Nephron progenitor cell (in vitro differentiated cells): ENCODE measurements around the gene RBM22.
"Not testable (repeated sequence)": the region's sequence is repeated elsewhere in the genome, so short reads cannot be mapped to it uniquely, and the experiment has no call there.

Source experiments
- DNase-seq: peaks from one replicate; pipeline ENCODE4 v3.0.0; 2021
- H3K27ac Mint-ChIP-seq: 2 replicates; pipeline ENCODE4 v1.8.0; 2021; ENCODE audit warnings: mild to moderate bottlenecking, moderate library complexity, mixed read lengths
- H3K27me3 Mint-ChIP-seq: 2 replicates; pipeline ENCODE4 v1.8.0; 2021; ENCODE audit warnings: mild to moderate bottlenecking, low read depth, mixed read lengths; ENCODE audit not compliant: poor library complexity
- H3K36me3 Mint-ChIP-seq: 2 replicates; pipeline ENCODE4 v1.8.0; 2021; ENCODE audit warnings: low read depth, mixed read lengths
- H3K4me1 Mint-ChIP-seq: 2 replicates; pipeline ENCODE4 v1.8.0; 2021; ENCODE audit warnings: mixed read lengths
- H3K4me3 Mint-ChIP-seq: 2 replicates; pipeline ENCODE4 v1.8.0; 2021; ENCODE audit warnings: mild to moderate bottlenecking, moderate library complexity, mixed read lengths
- H3K9me3 Mint-ChIP-seq: 2 replicates; pipeline ENCODE4 v1.8.0; 2021; ENCODE audit warnings: mild to moderate bottlenecking, moderate library complexity, mixed read lengths
- TF ChIP-seq, protein P1 (sequence below): fragments of 200-600 bp; sonication (generic); IDR thresholded peaks from 2 replicates; pipeline ENCODE4 v1.5.0; 2021; ENCODE audit warnings: antibody characterized with exemption

Gene RBM22

DNA sequence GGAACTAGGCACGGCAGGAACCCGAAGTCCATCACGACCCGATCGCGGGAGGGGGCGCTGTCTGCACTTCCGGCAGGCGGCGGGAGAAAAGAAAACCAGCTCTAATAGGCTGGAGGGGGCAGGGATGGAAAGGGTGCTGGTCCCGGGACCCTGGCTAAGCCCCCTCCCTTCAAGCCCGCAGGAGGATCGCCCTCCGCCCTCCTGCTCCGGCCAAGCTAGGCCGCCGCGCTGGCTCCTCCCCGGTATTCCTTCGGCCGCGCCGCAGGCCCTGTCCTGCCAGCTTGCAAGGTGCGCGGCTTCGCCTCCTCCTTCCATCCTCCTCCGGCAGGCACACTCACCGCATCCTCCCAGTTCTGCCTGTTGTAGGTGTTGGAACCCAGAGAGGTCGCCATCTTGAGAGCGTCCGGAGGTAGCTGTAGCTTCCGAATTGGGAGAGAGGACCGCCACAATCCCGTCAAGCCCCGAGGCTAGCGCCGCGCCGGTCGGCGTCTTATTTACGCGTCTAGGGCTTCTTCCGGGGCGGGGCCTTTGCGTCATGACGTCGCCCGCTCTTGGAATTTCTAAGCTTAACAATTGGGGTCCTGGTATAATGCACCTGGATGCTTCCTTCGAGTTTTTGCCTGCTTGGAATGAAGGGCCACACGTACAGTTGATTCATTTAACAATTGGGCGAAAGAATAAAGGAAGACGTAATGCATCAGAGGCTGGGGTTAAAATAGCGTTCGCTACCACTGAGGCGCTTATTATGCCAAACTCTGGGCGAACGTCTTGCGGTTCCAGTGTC, at the start of gene RBM22:
Gene RBM22 (minus strand): TSS at position 469 of the 784 bp plus-strand sequence. CDS start 77 bp downstream, at position 392.
- Mint-ChIP-seq H3K9me3 (no peaks in the 10 kb centered on the region), H3K36me3 (peaks cover 25% of the 10 kb centered on the region), H3K4me3 (no peak within 1 kb of the TSS), H3K27ac (no peak within 1 kb of the TSS), H3K27me3 (peaks cover 22% of the 10 kb centered on the region), H3K4me1 (no peaks in the 10 kb centered on the region)
- TF ChIP-seq, protein P1, sequence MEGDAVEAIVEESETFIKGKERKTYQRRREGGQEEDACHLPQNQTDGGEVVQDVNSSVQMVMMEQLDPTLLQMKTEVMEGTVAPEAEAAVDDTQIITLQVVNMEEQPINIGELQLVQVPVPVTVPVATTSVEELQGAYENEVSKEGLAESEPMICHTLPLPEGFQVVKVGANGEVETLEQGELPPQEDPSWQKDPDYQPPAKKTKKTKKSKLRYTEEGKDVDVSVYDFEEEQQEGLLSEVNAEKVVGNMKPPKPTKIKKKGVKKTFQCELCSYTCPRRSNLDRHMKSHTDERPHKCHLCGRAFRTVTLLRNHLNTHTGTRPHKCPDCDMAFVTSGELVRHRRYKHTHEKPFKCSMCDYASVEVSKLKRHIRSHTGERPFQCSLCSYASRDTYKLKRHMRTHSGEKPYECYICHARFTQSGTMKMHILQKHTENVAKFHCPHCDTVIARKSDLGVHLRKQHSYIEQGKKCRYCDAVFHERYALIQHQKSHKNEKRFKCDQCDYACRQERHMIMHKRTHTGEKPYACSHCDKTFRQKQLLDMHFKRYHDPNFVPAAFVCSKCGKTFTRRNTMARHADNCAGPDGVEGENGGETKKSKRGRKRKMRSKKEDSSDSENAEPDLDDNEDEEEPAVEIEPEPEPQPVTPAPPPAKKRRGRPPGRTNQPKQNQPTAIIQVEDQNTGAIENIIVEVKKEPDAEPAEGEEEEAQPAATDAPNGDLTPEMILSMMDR = peak; percentile 4
- peak; percentile 87 for DNase-seq

DNA sequence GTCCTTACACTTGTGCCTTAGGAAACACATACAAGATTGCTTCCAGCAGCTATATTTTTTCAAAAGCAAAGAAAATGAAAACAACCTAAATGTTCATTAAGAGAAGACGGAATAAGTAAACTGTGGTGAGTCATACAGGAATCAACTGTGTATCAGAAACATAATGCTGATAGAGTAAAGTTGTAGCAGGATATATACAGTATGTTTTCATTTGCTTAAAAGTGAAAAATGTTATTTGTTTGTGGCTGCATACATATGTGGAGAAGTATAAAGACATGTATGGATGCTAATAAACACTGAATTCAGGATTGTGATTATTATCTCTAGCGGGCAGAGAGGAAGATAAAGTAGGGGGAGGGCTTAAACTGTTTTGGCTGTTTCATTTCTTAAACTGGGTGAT, 49.6 kb upstream of the RBM22 start:
- no peak overlapping the region for H3K4me3 Mint-ChIP-seq
- H3K36me3 Mint-ChIP-seq = peaks cover 62% of the 10 kb centered on the region
- no peaks in the 10 kb centered on the region for H3K4me1 Mint-ChIP-seq
- TF ChIP-seq, protein P1 = no peak
- peaks cover 15% of the 10 kb centered on the region for H3K9me3 Mint-ChIP-seq
- DNase-seq = no peak
- no peak overlapping the region for H3K27ac Mint-ChIP-seq
- no peaks in the 10 kb centered on the region for H3K27me3 Mint-ChIP-seq

GRCh38 chr5:150743142-150743488, 42.3 kb upstream of the RBM22 start:
- peaks cover 79% of the 10 kb centered on the region for H3K36me3 Mint-ChIP-seq
- peaks cover 49% of the 10 kb centered on the region for H3K9me3 Mint-ChIP-seq
- H3K4me1 Mint-ChIP-seq, H3K27ac Mint-ChIP-seq, H3K27me3 Mint-ChIP-seq, DNase-seq, H3K4me3 Mint-ChIP-seq: not testable (repeated sequence)

DNA sequence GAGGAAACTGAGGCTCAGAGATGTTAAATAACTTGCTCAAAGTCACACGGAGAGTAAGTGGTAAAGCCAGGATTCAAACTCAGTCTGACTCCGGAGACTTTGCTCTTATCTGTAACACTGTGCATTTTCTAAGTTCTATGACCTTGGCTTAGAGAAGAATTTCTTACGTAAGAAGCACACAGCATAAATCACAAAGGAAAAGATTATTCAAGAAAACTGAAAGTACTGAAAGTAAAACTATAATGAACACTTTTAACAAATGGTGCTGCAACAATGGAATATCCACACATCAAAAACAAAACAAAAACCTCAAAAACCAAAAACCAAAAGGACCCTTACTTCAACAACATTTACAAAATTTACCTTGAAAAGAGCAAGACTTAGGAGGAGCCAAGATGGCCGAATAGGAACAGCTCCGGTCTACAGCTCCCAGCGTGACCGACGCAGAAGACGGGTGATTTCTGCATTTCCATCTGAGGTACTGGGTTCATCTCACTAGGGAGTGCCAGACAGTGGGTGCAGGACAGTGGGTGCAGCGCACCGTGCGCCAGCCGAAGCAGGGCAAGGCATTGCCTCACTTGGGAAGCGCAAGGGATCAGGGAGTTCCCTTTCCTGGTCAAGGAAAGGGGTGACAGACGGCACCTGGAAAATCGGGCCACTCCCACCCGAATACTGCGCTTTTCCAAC, 41.7 kb upstream of the RBM22 start:
- H3K27ac Mint-ChIP-seq, H3K27me3 Mint-ChIP-seq, H3K4me1 Mint-ChIP-seq, DNase-seq, H3K4me3 Mint-ChIP-seq: not testable (repeated sequence)
- H3K9me3 Mint-ChIP-seq = peaks cover 52% of the 10 kb centered on the region
- H3K36me3 Mint-ChIP-seq = peaks cover 84% of the 10 kb centered on the region

DNA sequence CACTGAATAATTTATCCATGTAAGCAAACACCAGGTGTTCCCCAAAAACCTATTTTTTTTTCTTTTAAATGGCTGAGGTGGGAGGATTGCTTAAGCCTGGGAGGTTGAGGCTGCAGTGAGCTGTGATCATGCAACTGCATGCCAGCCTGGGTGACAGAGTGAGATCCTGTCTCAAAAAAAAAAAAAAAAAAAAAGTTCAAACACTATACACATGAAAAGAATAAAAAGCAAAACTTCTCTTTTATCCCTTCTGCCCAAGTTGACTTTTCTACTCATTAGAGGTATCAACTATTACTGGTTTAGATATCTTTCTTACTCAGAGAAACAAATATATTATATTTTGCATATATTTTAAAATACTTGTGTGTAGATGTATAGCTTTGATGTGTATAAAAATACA, 40.1 kb upstream of the RBM22 start:
- no peak overlapping the region for H3K4me3 Mint-ChIP-seq
- H3K36me3 Mint-ChIP-seq = peaks cover 91% of the 10 kb centered on the region
- no peaks in the 10 kb centered on the region for H3K4me1 Mint-ChIP-seq
- no peak for DNase-seq
- no peak overlapping the region for H3K27ac Mint-ChIP-seq
- peaks cover 60% of the 10 kb centered on the region for H3K9me3 Mint-ChIP-seq
- TF ChIP-seq, protein P1 = no peak
- peaks cover 3% of the 10 kb centered on the region for H3K27me3 Mint-ChIP-seq

DNA sequence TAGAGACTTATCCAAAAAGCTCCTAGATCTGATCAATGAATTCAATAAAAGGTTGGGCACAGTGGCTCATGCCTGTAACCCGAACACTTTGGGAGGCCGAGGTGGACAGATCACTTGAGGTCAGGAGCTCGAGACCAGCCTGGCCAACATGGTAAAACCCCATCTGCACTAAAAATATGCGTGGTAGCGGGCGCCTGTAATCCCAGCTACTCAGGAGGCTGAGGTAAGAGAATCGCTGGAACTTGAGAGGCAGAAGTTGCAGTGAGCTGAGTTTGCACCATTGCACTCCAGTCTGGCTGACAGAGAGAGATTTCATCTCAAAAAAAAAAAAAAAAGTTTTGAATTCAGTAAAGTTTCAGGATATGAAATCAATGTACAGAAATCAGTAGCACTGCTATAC, 38.0 kb upstream of the RBM22 start:
- Mint-ChIP-seq H3K9me3 (peaks cover 52% of the 10 kb centered on the region), H3K4me1 (no peaks in the 10 kb centered on the region), H3K27ac (no peak overlapping the region), H3K4me3 (no peak overlapping the region), H3K36me3 (peaks cover 95% of the 10 kb centered on the region), H3K27me3 (peaks cover under 1% of the 10 kb centered on the region)
- no peak for DNase-seq
- TF ChIP-seq, protein P1 = no peak
